ENCODE measurements around the gene NOX3.

NOX3 gene

GRCh38 chr6:155408231-155408630 lies 47.4 kb downstream of the NOX3 start:
- DNase-seq (ENCODE audit: low read depth, low spot score): no peak
- no peak overlapping the region for H3K4me3 ChIP-seq (ENCODE audit: low read depth, low read length)
- no peak for TF ChIP-seq CTCF (IDR thresholded peaks at IDR 0.05; ENCODE audit: low read depth, low read length)
- in situ Hi-C loops (cut with HindIII; ENCODE audit: low sequenced_read_pairs): no loop called here

DNA sequence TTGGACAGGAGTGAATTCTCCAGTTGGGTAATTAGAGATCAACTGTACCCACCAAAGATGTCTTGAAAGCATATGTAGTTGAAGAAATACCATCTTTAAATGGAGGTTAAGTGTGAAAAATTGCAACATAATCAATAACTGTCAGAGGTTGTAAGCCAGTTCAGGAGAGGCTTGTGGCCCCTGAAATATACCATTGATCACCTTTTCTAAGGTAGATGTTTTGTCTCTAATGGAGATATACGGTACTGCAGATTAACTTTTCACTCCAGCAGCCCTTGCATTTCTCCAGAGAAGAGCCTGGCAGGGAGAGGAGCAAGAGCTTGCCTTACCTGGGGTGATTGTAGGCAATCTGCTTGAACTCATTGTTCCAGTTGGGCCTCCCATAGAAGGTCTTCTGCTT lies 48.8 kb downstream of the NOX3 start:
- no peak overlapping the region for H3K4me3 ChIP-seq (ENCODE audit: low read depth, low read length)
- no peak for TF ChIP-seq CTCF (IDR thresholded peaks at IDR 0.05; ENCODE audit: low read depth, low read length)
- in situ Hi-C loops (cut with HindIII; ENCODE audit: low sequenced_read_pairs): no loop called here
- DNase-seq (ENCODE audit: low read depth, low spot score): no peak

GRCh38 chr6:155404937-155405336 lies 50.7 kb downstream of the NOX3 start:
- in situ Hi-C loops (cut with HindIII; ENCODE audit: low sequenced_read_pairs): no loop called here
- TF ChIP-seq CTCF (IDR thresholded peaks at IDR 0.05; ENCODE audit: low read depth, low read length): no peak
- no peak for DNase-seq (ENCODE audit: low read depth, low spot score)
- H3K4me3 ChIP-seq (ENCODE audit: low read depth, low read length): no peak overlapping the region

DNA sequence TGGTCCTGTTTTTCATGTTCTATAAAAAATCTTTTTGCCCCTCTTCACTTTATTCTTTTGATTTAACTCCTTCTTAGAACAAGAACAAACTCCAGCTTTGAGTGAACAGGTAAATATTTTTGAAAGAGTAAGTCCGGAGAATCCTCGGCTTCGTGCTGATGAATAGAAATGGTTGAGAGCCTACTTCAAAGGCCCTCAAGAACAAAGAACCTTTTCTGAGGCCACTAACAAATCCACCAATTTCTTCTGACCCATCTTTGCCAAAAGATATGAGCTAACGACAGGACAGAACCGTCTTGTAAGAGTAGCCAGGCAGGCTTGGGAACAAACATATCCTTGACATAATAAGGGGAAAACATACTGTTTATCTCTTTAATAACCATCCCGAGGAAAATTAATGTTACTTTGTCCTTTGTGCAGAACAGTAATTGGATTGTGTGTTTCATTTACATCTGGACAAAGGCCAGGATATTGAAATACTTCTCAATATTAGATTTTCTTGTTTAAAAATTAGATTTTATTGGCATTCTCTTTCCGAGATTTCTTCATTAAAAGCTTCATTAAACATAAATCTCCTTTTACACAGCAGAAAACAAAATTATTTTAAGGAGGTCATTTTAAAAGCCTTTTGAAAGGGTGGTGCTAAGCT lies 52.9 kb downstream of the NOX3 start:
- no peak for TF ChIP-seq CTCF (IDR thresholded peaks at IDR 0.05; ENCODE audit: low read depth, low read length)
- no peak overlapping the region for H3K4me3 ChIP-seq (ENCODE audit: low read depth, low read length)
- no peak for DNase-seq (ENCODE audit: low read depth, low spot score)
- in situ Hi-C loops (cut with HindIII; ENCODE audit: low sequenced_read_pairs): no loop called here

DNA sequence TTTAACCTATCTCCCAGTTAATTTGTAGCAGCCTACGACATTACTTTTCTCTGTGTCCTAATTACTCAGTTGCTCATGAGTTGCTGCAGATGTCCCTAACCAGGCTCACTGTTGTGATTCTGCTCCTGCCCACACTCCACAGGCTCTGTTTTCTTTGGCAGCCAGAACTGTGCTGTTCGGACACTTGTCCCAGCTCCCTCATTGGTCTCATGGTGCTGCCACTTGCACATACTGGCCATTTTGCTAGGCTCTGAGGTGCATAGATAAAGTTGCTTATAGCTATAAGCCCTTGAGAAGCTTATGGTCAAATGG lies 55.0 kb downstream of the NOX3 start:
- no peak overlapping the region for H3K4me3 ChIP-seq (ENCODE audit: low read depth, low read length)
- DNase-seq (ENCODE audit: low read depth, low spot score): no peak
- in situ Hi-C loops (cut with HindIII; ENCODE audit: low sequenced_read_pairs): no loop called here
- no peak for TF ChIP-seq CTCF (IDR thresholded peaks at IDR 0.05; ENCODE audit: low read depth, low read length)

- TF ChIP-seq CTCF (IDR thresholded peaks at IDR 0.05; ENCODE audit: low read depth, low read length): no peak
- H3K4me3 ChIP-seq (ENCODE audit: low read depth, low read length): no peak overlapping the region
- in situ Hi-C loops (cut with HindIII; ENCODE audit: low sequenced_read_pairs): no loop called here
- no peak for DNase-seq (ENCODE audit: low read depth, low spot score)
Observed at GRCh38 chr6:155399745-155400653, 55.6 kb downstream of the NOX3 start.

Measured in astrocyte of the spinal cord (primary cell).